Kidney (tissue), 14 donors: ENCODE measurements around the gene SLIT1. TPM values are rescaled to one million over a fixed set of nuclear protein-coding genes. Genes with fewer than 3 reads are reported as not detected.

Experiments used
- DNase-seq, 5 donors: peaks; one replicate each; pipeline ENCODE4 v3.0.0-alpha.2; 2013 to 2020
- FAIRE-seq: peaks from 2 replicates; lab custom pipeline; 2012; peaks lifted over from hg19 to GRCh38; lab: Jason Lieb, UNC
- H3K27ac ChIP-seq, 2 donors: one replicate each; pipeline ENCODE4 v1.7.0; 2013; ENCODE audit warnings: low read depth in 2 of 2, low read length in 2 of 2, inconsistent platforms in 1 of 2
- H3K27me3 ChIP-seq: one replicate; pipeline ENCODE4 v1.7.1; 2013; ENCODE audit warnings: low read length, inconsistent platforms; ENCODE audit not compliant: control insufficient read depth, insufficient read depth
- H3K36me3 ChIP-seq, 3 donors: one replicate each; pipeline versions ENCODE4 v1.7.0 to v1.7.1; 2013; ENCODE audit warnings: low read length in 3 of 3, control low read depth in 1 of 3, inconsistent platforms in 1 of 3; ENCODE audit not compliant: insufficient read depth in 3 of 3, control insufficient read depth in 2 of 3
- H3K4me1 ChIP-seq, 3 donors: one replicate each; pipeline versions ENCODE4 v1.7.0 to v1.7.1; 2013; ENCODE audit warnings: low read length in 3 of 3, inconsistent platforms in 1 of 3, low read depth in 1 of 3; ENCODE audit not compliant: control insufficient read depth in 2 of 3, insufficient read depth in 2 of 3
- H3K4me3 ChIP-seq, 3 donors: one replicate each; pipeline versions ENCODE4 v1.7.0 to v1.8.1; 2013; ENCODE audit warnings: low read length in 3 of 3, control low read depth in 1 of 3, inconsistent platforms in 1 of 3
- H3K9ac ChIP-seq, 3 donors: one replicate each; pipeline versions ENCODE4 v1.7.0 to v1.7.1; 2013; ENCODE audit warnings: low read length in 3 of 3, control low read depth in 1 of 3, inconsistent platforms in 1 of 3
- H3K9me3 ChIP-seq, 3 donors: one replicate each; pipeline versions ENCODE4 v1.7.0 to v1.7.1; 2013; ENCODE audit warnings: low read length in 3 of 3, control low read depth in 1 of 3, inconsistent platforms in 1 of 3; ENCODE audit not compliant: control insufficient read depth in 2 of 3, insufficient read depth in 1 of 3
- CTCF ChIP-seq: IDR thresholded peaks from 3 replicates; pipeline ENCODE4 v1.5.1; 2012; ENCODE audit warnings: mild to moderate bottlenecking, moderate library complexity, borderline replicate concordance; ENCODE audit not compliant: insufficient read depth; ENCODE audit errors: extremely low read depth
- intact Hi-C: fragments of 100-400 bp; cut with DNase I; formaldehyde crosslinking; loops from one replicate; pipeline ENCODE4 v1.11.1; 2022
- polyA plus RNA-seq: library from polyadenylated mRNA; stranded (reverse); fragments of 350-450 nt; fragmentation: Illumina TruSeq; extraction: RNeasy Lipid Tissue Mini Kit (QIAGEN cat#74804); gene quantifications from one replicate; pipeline ENCODE4 v1.2.3, GENCODE V29; 2014; ENCODE audit warnings: low read depth, low replicate concordance; ENCODE audit not compliant: insufficient read depth
- total RNA-seq: library from RNA; stranded (reverse); fragmentation: NEBNext Ultra II Directional; extraction: Animal tissue kit (Norgen Biotek cat#: 25700); gene quantifications from one replicate; pipeline ENCODE4 v1.2.1, GENCODE V29; 2021
- donor health status: control.
- donor health status: control.
- donor health status: control.
- donor health status: control.
- donor health status: control.
- donor health status: DM: yes; HTN: yes; CAD: no.
- donor health status: Normal renal cell carcinoma (clear cell type).

Gene SLIT1
- total and polyA plus RNA-seq, 2 donors from 2014 or later = 0.06 to 0.35 TPM

GRCh38 chr10:97028126-97028831 lies 157.5 kb downstream of the SLIT1 start:
- FAIRE-seq (no peak), DNase-seq (no peak)
- TF ChIP-seq CTCF = no peak
- intact Hi-C loops = no loop called here
- Histone ChIP-seq H3K36me3 (no peaks in the 10 kb centered on the region), H3K4me1 (peaks cover 0 to 3% (median 0%) of the 10 kb centered on the region in 3 donors), H3K27me3 (no peaks in the 10 kb centered on the region), H3K4me3 (no peak overlapping the region), H3K27ac (no peak overlapping the region), H3K9ac (no peak overlapping the region), H3K9me3 (no peaks in the 10 kb centered on the region)

GRCh38 chr10:97025613-97026242 lies 160.0 kb downstream of the SLIT1 start:
- H3K27me3 ChIP-seq = no peaks in the 10 kb centered on the region
- FAIRE-seq (no peak), DNase-seq (peak in 4 of 5 donors; percentile 39 to 68 (median 48))
- H3K9me3 ChIP-seq = no peaks in the 10 kb centered on the region
- H3K9ac ChIP-seq = no peak overlapping the region
- TF ChIP-seq CTCF = peak; percentile 73
- no peaks in the 10 kb centered on the region for H3K36me3 ChIP-seq
- no peak overlapping the region for H3K27ac ChIP-seq
- peaks cover 0 to 7% (median 0%) of the 10 kb centered on the region in 3 donors for H3K4me1 ChIP-seq
- intact Hi-C loops = no loop called here
- H3K4me3 ChIP-seq = no peak overlapping the region

GRCh38 chr10:97024168-97025073 lies 161.3 kb downstream of the SLIT1 start:
- Histone ChIP-seq H3K9me3 (no peaks in the 10 kb centered on the region), H3K4me1 (peaks cover 0 to 7% (median 0%) of the 10 kb centered on the region in 3 donors), H3K36me3 (no peaks in the 10 kb centered on the region), H3K27ac (peak overlapping the region in 1 of 2 donors; percentile 60), H3K27me3 (no peaks in the 10 kb centered on the region), H3K4me3 (no peak overlapping the region), H3K9ac (no peak overlapping the region)
- intact Hi-C loops = no loop called here
- no peak for TF ChIP-seq CTCF
- FAIRE-seq (no peak), DNase-seq (peak in 2 of 5 donors; percentile 11 to 68)
